Ovary (tissue), 9 donors: Measurements from ENCODE around the gene SIRT5. TPM values are rescaled to one million over a fixed set of nuclear protein-coding genes. Genes with fewer than 3 reads are reported as not detected.

Experiments
- DNase-seq, 5 donors: peaks; one replicate each; pipeline ENCODE4 v3.0.0-alpha.2; 2019 to 2020
- H3K27ac ChIP-seq, 2 donors: fragments of 200-600 bp; one replicate each; pipeline versions ENCODE4 v1.5.1 to v1.8.0; 2019 to 2022
- H3K27me3 ChIP-seq: fragments of 200-600 bp; one replicate; pipeline ENCODE4 v1.8.0; 2022
- H3K36me3 ChIP-seq: fragments of 200-600 bp; sonication (generic); one replicate; pipeline ENCODE4 v1.5.1; 2019
- H3K4me1 ChIP-seq: one replicate; pipeline ENCODE4 v1.8.1; 2013; ENCODE audit warnings: mild to moderate bottlenecking, moderate library complexity; ENCODE audit not compliant: insufficient read depth
- H3K4me3 ChIP-seq: fragments of 200-600 bp; sonication (generic); one replicate; pipeline ENCODE4 v1.5.1; 2017
- H3K9me3 ChIP-seq, 2 donors: fragments of 200-600 bp in 1 of 2; sonication (generic) in 1 of 2; one replicate each; pipeline versions ENCODE4 v1.5.1 to v1.8.1; 2013 to 2019; ENCODE audit warnings: mild to moderate bottlenecking in 1 of 2, moderate library complexity in 1 of 2
- CTCF ChIP-seq, 3 donors: fragments of 450-650 bp in 2 of 3; fragments of 200-600 bp in 1 of 3; IDR thresholded peaks; one replicate each; pipeline versions ENCODE4 v1.5.1 to v1.8.0; 2016 to 2022; ENCODE audit warnings: antibody characterized with exemption in 3 of 3, mild to moderate bottlenecking in 1 of 3
- EP300 ChIP-seq: sonication (generic); formaldehyde crosslinking; IDR thresholded peaks from one replicate; pipeline ENCODE4 v1.6.1; 2017; ENCODE audit warnings: antibody characterized with exemption
- POLR2A ChIP-seq: fragments of 450-650 bp; IDR thresholded peaks from one replicate; pipeline ENCODE4 v1.6.1; 2017; ENCODE audit warnings: antibody characterized with exemption, mild to moderate bottlenecking, moderate library complexity
- WGBS, 3 donors: extraction: QIAGEN DNeasy Blood & Tissue Kit in 1 of 3; methylation state at CpG; one replicate each; pipeline versions ENCODE4 v1.1.5 to v1.1.7; 2013 to 2017; 5-methylcytosine and 5-hydroxymethylcytosine counted together
- intact Hi-C, 4 donors: fragments of 100-400 bp; cut with DNase I; formaldehyde crosslinking; loops; one replicate each; pipeline versions ENCODE4 v1.11.0 to v1.15.1; 2022 to 2023
- polyA plus RNA-seq, 2 donors: library from polyadenylated mRNA; stranded (reverse); fragments of 200-250 nt in 1 of 2; fragments of 350-450 nt in 1 of 2; fragmentation: Illumina TruSeq in 1 of 2; extraction: RNeasy Lipid Tissue Mini Kit (QIAGEN cat#74804) in 1 of 2; gene quantifications; one replicate each; pipeline ENCODE4 v1.2.3, GENCODE V29; 2013 to 2014
- total RNA-seq, 7 donors: library from RNA; depleted of rRNA in 2 of 7; stranded (reverse); fragments of >200 nt in 2 of 7; fragmentation: NEBNext Ultra II Directional in 3 of 7; extraction: Animal tissue kit (Norgen Biotek cat#: 25700) in 3 of 7; gene quantifications; one replicate each; pipeline versions ENCODE4 v1.1.0 to v1.2.4, GENCODE V29; 2016 to 2023
- donor health status: DM: no; HTN: no; CAD: no; lungs with moderate emphysema.
- donor health status: DM: no; HTN: no; CAD: no.
- donor health status: Bipolar disorder and iron deficiency.
- donor health status: DM: yes; HTN: yes; CAD: no.
- donor health status: DM: no; HTN: no; CAD: no.
- donor health status: DM: yes; HTN: yes; CAD: no.

The SIRT5 gene
- total and polyA plus RNA-seq, 9 donors, result 7.3 to 22.2 (median 13.0) TPM

- H3K27ac ChIP-seq, result no peak overlapping the region
- no peak for DNase-seq
- intact Hi-C loops, result no loop called here
- no peak overlapping the region for H3K4me3 ChIP-seq
- no peaks in the 10 kb centered on the region for H3K9me3 ChIP-seq
- no peak for TF ChIP-seq POLR2A
- TF ChIP-seq EP300, result no peak
- TF ChIP-seq CTCF (IDR thresholded peaks at IDR 0.05), result no peak
- no peaks in the 10 kb centered on the region for H3K4me1 ChIP-seq
- H3K27me3 ChIP-seq, result no peaks in the 10 kb centered on the region
- WGBS, 3 donors, result 81 to 90% (median 81%) methylated on average over 4 of the region's 4 CpGs
- H3K36me3 ChIP-seq, result no peaks in the 10 kb centered on the region
Measured at GRCh38 chr6:13635948-13636658, 61.7 kb downstream of the SIRT5 start.

DNA sequence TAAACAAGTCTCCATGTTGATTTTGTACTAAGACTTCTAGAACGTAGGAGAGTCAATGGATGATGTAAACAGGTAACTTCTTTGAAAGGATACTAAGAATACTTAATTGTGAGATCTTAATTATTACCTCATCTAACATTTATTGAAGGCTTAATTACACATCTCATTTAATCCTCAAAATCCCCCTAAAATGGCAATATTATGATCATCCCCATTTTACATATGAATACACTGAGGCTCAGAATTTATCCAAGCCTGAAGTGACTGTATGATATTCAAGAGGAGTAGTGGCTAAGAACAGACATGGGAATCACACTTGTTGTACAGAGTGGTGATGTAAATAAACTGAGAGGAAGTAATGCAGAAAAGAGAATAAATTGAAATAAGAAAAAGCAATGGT is 63.6 kb downstream of the SIRT5 start:
- Histone ChIP-seq H3K4me3 (no peak overlapping the region), H3K36me3 (no peaks in the 10 kb centered on the region), H3K4me1 (no peaks in the 10 kb centered on the region), H3K27ac (no peak overlapping the region), H3K27me3 (no peaks in the 10 kb centered on the region), H3K9me3 (no peaks in the 10 kb centered on the region)
- TF ChIP-seq POLR2A (no peak), EP300 (no peak), CTCF (IDR thresholded peaks at IDR 0.05) (no peak)
- no peak for DNase-seq
- intact Hi-C loops, result no loop called here
- 85 to 94% (median 86%) methylated on average over 1 of the region's 1 CpG for WGBS, 3 donors

GRCh38 chr6:13638626-13639025 is 64.2 kb downstream of the SIRT5 start:
- Histone ChIP-seq H3K27ac (no peak overlapping the region), H3K27me3 (no peaks in the 10 kb centered on the region), H3K9me3 (no peaks in the 10 kb centered on the region), H3K36me3 (no peaks in the 10 kb centered on the region), H3K4me1 (no peaks in the 10 kb centered on the region), H3K4me3 (no peak overlapping the region)
- no peak for TF ChIP-seq CTCF (IDR thresholded peaks at IDR 0.05)
- no peak for TF ChIP-seq POLR2A
- no peak for TF ChIP-seq EP300
- DNase-seq, result no peak
- intact Hi-C loops, result no loop called here
- WGBS, 3 donors, result 86 to 94% (median 90%) methylated on average over 4 of the region's 4 CpGs

GRCh38 chr6:13641315-13641714 is 66.9 kb downstream of the SIRT5 start:
- H3K4me1 ChIP-seq, result no peaks in the 10 kb centered on the region
- DNase-seq, result no peak
- H3K9me3 ChIP-seq, result no peaks in the 10 kb centered on the region
- intact Hi-C loops, result no loop called here
- H3K36me3 ChIP-seq, result no peaks in the 10 kb centered on the region
- no peak overlapping the region for H3K27ac ChIP-seq
- no peaks in the 10 kb centered on the region for H3K27me3 ChIP-seq
- TF ChIP-seq CTCF (IDR thresholded peaks at IDR 0.05), result no peak
- no peak for TF ChIP-seq EP300
- TF ChIP-seq POLR2A, result no peak
- 62 to 74% (median 68%) methylated on average over 5 of the region's 5 CpGs for WGBS, 3 donors
- H3K4me3 ChIP-seq, result no peak overlapping the region
